Mesenchymal stem cell (in vitro differentiated cells and primary cell): Measurements from ENCODE around the gene CHD3.

Experiments
- DNase-seq: peaks from one replicate; pipeline ENCODE4 v3.0.0-alpha.2; 2013
- H2AFZ ChIP-seq: one replicate; pipeline ENCODE4 v1.6.1; 2013; ENCODE audit warnings: low read depth, mild to moderate bottlenecking, control low read depth, inconsistent platforms, low read length, moderate library complexity
- H2AK5ac ChIP-seq: 2 replicates; pipeline ENCODE4 v1.6.1; 2013; ENCODE audit warnings: low read length, moderate library complexity, mild to moderate bottlenecking, inconsistent platforms; ENCODE audit not compliant: severe bottlenecking
- H2BK120ac ChIP-seq: one replicate; pipeline ENCODE4 v1.6.1; 2013; ENCODE audit warnings: low read depth, mild to moderate bottlenecking, inconsistent platforms, low read length, moderate library complexity
- H2BK12ac ChIP-seq, 2 experiments: one replicate each; pipeline ENCODE4 v1.6.1; 2013; ENCODE audit warnings: inconsistent platforms in 2 of 2, low read length in 2 of 2, mild to moderate bottlenecking in 2 of 2, moderate library complexity in 2 of 2, control low read depth in 1 of 2
- H2BK15ac ChIP-seq: one replicate; pipeline ENCODE4 v1.6.1; 2013; ENCODE audit warnings: mild to moderate bottlenecking, low read depth, inconsistent platforms; ENCODE audit not compliant: poor library complexity, severe bottlenecking
- H2BK5ac ChIP-seq: 2 replicates; pipeline ENCODE4 v1.6.1; 2013; ENCODE audit warnings: low read depth, mild to moderate bottlenecking, low read length, control low read depth, inconsistent platforms; ENCODE audit not compliant: poor library complexity, severe bottlenecking
- H3K14ac ChIP-seq, 2 experiments: one replicate each; pipeline ENCODE4 v1.6.1; 2013; ENCODE audit warnings: inconsistent platforms in 2 of 2, low read length in 2 of 2, control low read depth in 1 of 2, mild to moderate bottlenecking in 1 of 2, moderate library complexity in 1 of 2
- H3K18ac ChIP-seq, 2 experiments: one replicate each; pipeline ENCODE4 v1.6.1; 2013; ENCODE audit warnings: inconsistent platforms in 2 of 2, low read length in 2 of 2, control low read depth in 1 of 2, low read depth in 1 of 2, mild to moderate bottlenecking in 1 of 2
- H3K23ac ChIP-seq, 2 experiments: one replicate each; pipeline ENCODE4 v1.6.1; 2013; ENCODE audit warnings: inconsistent platforms in 2 of 2, low read length in 2 of 2, mild to moderate bottlenecking in 2 of 2, moderate library complexity in 2 of 2, control low read depth in 1 of 2
- H3K27ac ChIP-seq: 2 replicates; pipeline ENCODE4 v1.5.1; 2013; ENCODE audit warnings: mild to moderate bottlenecking, moderate library complexity, low read length, control low read depth, inconsistent platforms; ENCODE audit not compliant: poor library complexity, severe bottlenecking
- H3K27me3 ChIP-seq, 2 experiments: 2 replicates each; pipeline versions ENCODE4 v1.6.1 to v1.7.0; 2013; ENCODE audit warnings: low read length in 2 of 2, mild to moderate bottlenecking in 2 of 2, moderate library complexity in 2 of 2, control low read depth in 1 of 2, inconsistent platforms in 1 of 2; ENCODE audit not compliant: control insufficient read depth in 1 of 2, insufficient read depth in 1 of 2
- H3K36me3 ChIP-seq, 2 experiments: 2 replicates each; pipeline versions ENCODE4 v1.6.1 to v1.7.0; 2013; ENCODE audit warnings: low read length in 2 of 2, control low read depth in 1 of 2, inconsistent platforms in 1 of 2, low read depth in 1 of 2, mild to moderate bottlenecking in 1 of 2; ENCODE audit not compliant: insufficient read depth in 2 of 2, control insufficient read depth in 1 of 2
- H3K4ac ChIP-seq, 2 experiments: one replicate each; pipeline ENCODE4 v1.6.1; 2013; ENCODE audit warnings: inconsistent platforms in 2 of 2, low read length in 2 of 2, mild to moderate bottlenecking in 2 of 2, moderate library complexity in 2 of 2, control low read depth in 1 of 2, low read depth in 1 of 2
- H3K4me1 ChIP-seq: 2 replicates; pipeline ENCODE4 v1.6.1; 2013; ENCODE audit warnings: low read depth, low read length, control low read depth; ENCODE audit not compliant: control insufficient read depth, insufficient read depth
- H3K4me2 ChIP-seq: 2 replicates; pipeline ENCODE4 v1.6.1; 2013; ENCODE audit warnings: low read length, mild to moderate bottlenecking, inconsistent platforms; ENCODE audit not compliant: poor library complexity, severe bottlenecking
- H3K4me3 ChIP-seq, 2 experiments: 2 replicates each; pipeline versions ENCODE4 v1.5.1 to v1.7.0; 2013; ENCODE audit warnings: low read length in 2 of 2, mild to moderate bottlenecking in 2 of 2, control low read depth in 1 of 2, low read depth in 1 of 2; ENCODE audit not compliant: insufficient read depth in 1 of 2
- H3K79me1 ChIP-seq: replicated peaks from 2 replicates; pipeline ENCODE4 v1.6.1; 2013; ENCODE audit warnings: mild to moderate bottlenecking, control low read depth, low read length, inconsistent platforms; ENCODE audit not compliant: poor library complexity, severe bottlenecking
- H3K9ac ChIP-seq: 2 replicates; pipeline ENCODE4 v1.7.0; 2013; ENCODE audit warnings: mild to moderate bottlenecking, low read length, moderate library complexity
- H3K9me3 ChIP-seq: 2 replicates; pipeline ENCODE4 v1.7.0; 2013; ENCODE audit warnings: mild to moderate bottlenecking, low read length; ENCODE audit not compliant: control insufficient read depth
- H4K8ac ChIP-seq: one replicate; pipeline ENCODE4 v1.6.1; 2013; ENCODE audit warnings: inconsistent platforms, mild to moderate bottlenecking, low read length, moderate library complexity
- H4K91ac ChIP-seq: one replicate; pipeline ENCODE4 v1.6.1; 2013; ENCODE audit warnings: mild to moderate bottlenecking, low read length, inconsistent platforms
- WGBS: methylation state at CpG from one replicate; pipeline ENCODE4 v1.1.7; 2013; ENCODE audit warnings: mixed read lengths; 5-methylcytosine and 5-hydroxymethylcytosine counted together

CHD3 gene

GRCh38 chr17:7916385-7916682 is 27.7 kb downstream of the CHD3 start:
- H3K4ac ChIP-seq = peak overlapping the region; percentile 95 to 98
- peak overlapping the region; percentile 93 for H4K91ac ChIP-seq
- H2BK120ac ChIP-seq = no peak overlapping the region
- H3K79me1 ChIP-seq = peaks cover 2% of the 10 kb centered on the region
- H3K27me3 ChIP-seq = no peaks in the 10 kb centered on the region
- H3K36me3 ChIP-seq = peaks cover 12 to 14% of the 10 kb centered on the region in 2 experiments
- no peak overlapping the region for H3K23ac ChIP-seq
- no peak for DNase-seq
- H3K18ac ChIP-seq = peak overlapping the region; percentile 96 to 99
- H2AK5ac ChIP-seq = no peak overlapping the region
- no peak overlapping the region for H2BK12ac ChIP-seq
- H3K4me1 ChIP-seq = peaks cover 15% of the 10 kb centered on the region
- H3K9ac ChIP-seq = peak overlapping the region; percentile 89
- peak overlapping the region; percentile 99 for H4K8ac ChIP-seq
- peak overlapping the region; percentile 92 for H2AFZ ChIP-seq
- peak overlapping the region; percentile 96 for H2BK15ac ChIP-seq
- H3K14ac ChIP-seq = no peak overlapping the region
- WGBS = 58% methylated on average over 15 of the region's 15 CpGs
- H3K4me2 ChIP-seq = peak overlapping the region; percentile 89
- peak overlapping the region; percentile 20 to 75 for H3K4me3 ChIP-seq
- H3K9me3 ChIP-seq = no peaks in the 10 kb centered on the region
- H2BK5ac ChIP-seq = no peak overlapping the region
- no peak overlapping the region for H3K27ac ChIP-seq

GRCh38 chr17:7916808-7917207 is 28.2 kb downstream of the CHD3 start:
- Histone ChIP-seq H3K23ac (no peak overlapping the region), H3K4me1 (peaks cover 15% of the 10 kb centered on the region), H4K8ac (peak overlapping the region; percentile 1), H2AFZ (no peak overlapping the region), H3K9ac (peak overlapping the region; percentile 89), H3K79me1 (peaks cover 2% of the 10 kb centered on the region), H3K4me3 (peak overlapping the region in 1 of 2 experiments; percentile 75), H2BK12ac (no peak overlapping the region), H3K27me3 (no peaks in the 10 kb centered on the region), H3K36me3 (peaks cover 7 to 9% of the 10 kb centered on the region in 2 experiments), H2BK120ac (no peak overlapping the region), H2BK15ac (no peak overlapping the region), H2AK5ac (no peak overlapping the region), H3K18ac (no peak overlapping the region), H2BK5ac (no peak overlapping the region), H3K14ac (no peak overlapping the region), H3K4ac (no peak overlapping the region), H3K4me2 (no peak overlapping the region), H3K27ac (no peak overlapping the region), H3K9me3 (no peaks in the 10 kb centered on the region), H4K91ac (no peak overlapping the region)
- DNase-seq = peak; percentile 2
- WGBS = 63% methylated on average over 2 of the region's 2 CpGs

GRCh38 chr17:7922269-7922844 is 33.8 kb downstream of the CHD3 start:
- Histone ChIP-seq H2BK5ac (no peak overlapping the region), H4K8ac (peak overlapping the region; percentile 83), H2AFZ (peak overlapping the region; percentile 68), H2BK120ac (no peak overlapping the region), H3K4ac (peak overlapping the region; percentile 24 to 78), H3K36me3 (no peaks in the 10 kb centered on the region), H3K4me1 (peaks cover 6% of the 10 kb centered on the region), H3K79me1 (no peaks in the 10 kb centered on the region), H3K9ac (peak overlapping the region; percentile 84), H4K91ac (peak overlapping the region; percentile 78), H2BK12ac (peak overlapping the region in 1 of 2 experiments; percentile 49), H3K27me3 (no peaks in the 10 kb centered on the region), H3K9me3 (no peaks in the 10 kb centered on the region), H3K4me3 (peak overlapping the region in 1 of 2 experiments; percentile 85), H3K18ac (peak overlapping the region; percentile 48 to 58), H3K27ac (no peak overlapping the region), H2AK5ac (no peak overlapping the region), H3K14ac (peak overlapping the region in 1 of 2 experiments; percentile 20), H3K4me2 (peak overlapping the region; percentile 46), H2BK15ac (peak overlapping the region; percentile 83), H3K23ac (no peak overlapping the region)
- 52% methylated on average over 13 of the region's 16 CpGs for WGBS
- no peak for DNase-seq

- DNase-seq = peak; percentile 78
- no peaks in the 10 kb centered on the region for H3K27me3 ChIP-seq
- peak overlapping the region; percentile 30 for H2AFZ ChIP-seq
- no peak overlapping the region for H2BK120ac ChIP-seq
- H3K14ac ChIP-seq = no peak overlapping the region
- peak overlapping the region; percentile 46 for H3K4me2 ChIP-seq
- peak overlapping the region; percentile 78 for H4K91ac ChIP-seq
- H4K8ac ChIP-seq = peak overlapping the region; percentile 83
- H3K23ac ChIP-seq = no peak overlapping the region
- peak overlapping the region; percentile 58 to 84 for H3K18ac ChIP-seq
- H2BK15ac ChIP-seq = peak overlapping the region; percentile 83
- no peak overlapping the region for H2BK5ac ChIP-seq
- H3K27ac ChIP-seq = no peak overlapping the region
- peak overlapping the region in 1 of 2 experiments; percentile 21 for H2BK12ac ChIP-seq
- H3K4ac ChIP-seq = peak overlapping the region; percentile 22 to 24
- peak overlapping the region; percentile 84 for H3K9ac ChIP-seq
- peak overlapping the region in 1 of 2 experiments; percentile 85 for H3K4me3 ChIP-seq
- 28% methylated on average over 45 of the region's 45 CpGs for WGBS
- no peaks in the 10 kb centered on the region for H3K79me1 ChIP-seq
- peaks cover 0 to 2% of the 10 kb centered on the region in 2 experiments for H3K36me3 ChIP-seq
- no peaks in the 10 kb centered on the region for H3K9me3 ChIP-seq
- no peak overlapping the region for H2AK5ac ChIP-seq
- H3K4me1 ChIP-seq = peaks cover 6% of the 10 kb centered on the region
Measured at GRCh38 chr17:7922845-7923628, 34.4 kb downstream of the CHD3 start.
